Measurements from ENCODE around the gene PWWP2B.

DNA sequence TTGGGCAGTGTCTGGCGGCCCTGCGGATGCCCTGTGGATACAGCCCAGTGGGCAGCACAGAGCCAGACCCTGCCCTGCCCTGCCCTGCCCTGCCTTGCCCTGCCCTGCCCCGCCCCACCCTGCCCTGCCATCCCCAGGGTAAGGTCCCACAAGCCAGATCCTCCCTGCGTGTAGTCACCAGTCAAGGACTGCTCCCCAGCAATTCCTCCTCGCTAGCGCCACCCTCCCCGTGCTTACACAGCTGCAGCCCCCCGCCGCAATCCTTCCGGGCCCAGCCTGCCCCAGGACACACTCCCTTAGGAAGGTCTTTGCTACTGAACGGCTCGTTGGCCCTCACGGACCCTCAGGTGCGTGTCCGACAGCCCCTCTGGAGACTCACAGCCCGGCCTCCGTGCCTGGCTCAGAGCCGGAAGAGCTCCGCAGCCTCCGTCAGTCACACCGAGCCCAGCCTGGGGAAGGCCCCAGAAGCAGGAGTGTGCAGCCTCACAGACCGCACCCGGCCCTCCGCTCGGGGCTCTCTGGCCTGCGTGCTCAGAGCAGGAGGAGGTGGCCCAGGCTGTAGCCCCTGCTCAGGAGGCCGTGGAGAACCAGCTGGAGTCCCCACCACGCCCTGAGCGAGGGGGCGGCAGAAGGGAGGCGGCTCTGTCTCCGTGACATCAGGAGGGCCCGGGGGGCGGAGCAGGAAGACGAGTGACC, 68.3 kb downstream of the PWWP2B start:
- TF ChIP-seq, protein P1, sequence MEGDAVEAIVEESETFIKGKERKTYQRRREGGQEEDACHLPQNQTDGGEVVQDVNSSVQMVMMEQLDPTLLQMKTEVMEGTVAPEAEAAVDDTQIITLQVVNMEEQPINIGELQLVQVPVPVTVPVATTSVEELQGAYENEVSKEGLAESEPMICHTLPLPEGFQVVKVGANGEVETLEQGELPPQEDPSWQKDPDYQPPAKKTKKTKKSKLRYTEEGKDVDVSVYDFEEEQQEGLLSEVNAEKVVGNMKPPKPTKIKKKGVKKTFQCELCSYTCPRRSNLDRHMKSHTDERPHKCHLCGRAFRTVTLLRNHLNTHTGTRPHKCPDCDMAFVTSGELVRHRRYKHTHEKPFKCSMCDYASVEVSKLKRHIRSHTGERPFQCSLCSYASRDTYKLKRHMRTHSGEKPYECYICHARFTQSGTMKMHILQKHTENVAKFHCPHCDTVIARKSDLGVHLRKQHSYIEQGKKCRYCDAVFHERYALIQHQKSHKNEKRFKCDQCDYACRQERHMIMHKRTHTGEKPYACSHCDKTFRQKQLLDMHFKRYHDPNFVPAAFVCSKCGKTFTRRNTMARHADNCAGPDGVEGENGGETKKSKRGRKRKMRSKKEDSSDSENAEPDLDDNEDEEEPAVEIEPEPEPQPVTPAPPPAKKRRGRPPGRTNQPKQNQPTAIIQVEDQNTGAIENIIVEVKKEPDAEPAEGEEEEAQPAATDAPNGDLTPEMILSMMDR (conservative IDR thresholded peaks at IDR 0.05; ENCODE audit: low read depth, low read length) = no peak
- TF ChIP-seq BHLHE40 (IDR thresholded peaks at IDR 0.05; ENCODE audit: low read depth, low read length) (no peak), RFX5 (IDR thresholded peaks at IDR 0.05; ENCODE audit: low read depth, low read length) (no peak), RAD21 (IDR thresholded peaks at IDR 0.05; ENCODE audit: low read length) (no peak), POLR2A (IDR thresholded peaks at IDR 0.05; ENCODE audit: low read depth, low read length) (no peak)

All from IMR-90 (cell line).